Endothelial cell (in vitro differentiated cells): Measurements from ENCODE around the gene RNF220. TPM values are rescaled to one million over a fixed set of nuclear protein-coding genes. Genes with fewer than 3 reads are reported as not detected.

Experiments used
- DNase-seq: peaks from one replicate; pipeline ENCODE4 v3.0.0; 2021; ENCODE audit warnings: low spot score
- H3K27ac Mint-ChIP-seq: one replicate; pipeline ENCODE4 v1.8.0; 2021; ENCODE audit warnings: mixed read lengths, inconsistent platforms; ENCODE audit not compliant: unreplicated experiment
- H3K27me3 Mint-ChIP-seq: one replicate; pipeline ENCODE4 v1.8.0; 2021; ENCODE audit warnings: mild to moderate bottlenecking, moderate library complexity, mixed read lengths, inconsistent platforms; ENCODE audit not compliant: unreplicated experiment
- H3K36me3 Mint-ChIP-seq: one replicate; pipeline ENCODE4 v1.8.0; 2021; ENCODE audit warnings: mild to moderate bottlenecking, low read depth, mixed read lengths, inconsistent platforms; ENCODE audit not compliant: unreplicated experiment
- H3K4me1 Mint-ChIP-seq: one replicate; pipeline ENCODE4 v1.8.0; 2021; ENCODE audit warnings: mild to moderate bottlenecking, mixed read lengths, inconsistent platforms; ENCODE audit not compliant: unreplicated experiment
- H3K4me3 Mint-ChIP-seq: one replicate; pipeline ENCODE4 v1.8.0; 2021; ENCODE audit warnings: mild to moderate bottlenecking, mixed read lengths, inconsistent platforms; ENCODE audit not compliant: unreplicated experiment
- H3K9me3 Mint-ChIP-seq: one replicate; pipeline ENCODE4 v1.8.0; 2021; ENCODE audit warnings: mixed read lengths, inconsistent platforms; ENCODE audit not compliant: unreplicated experiment
- CTCF ChIP-seq: fragments of 200-600 bp; sonication (generic); IDR thresholded peaks from one replicate; pipeline ENCODE4 v1.5.0; 2021; ENCODE audit warnings: antibody characterized with exemption; ENCODE audit not compliant: unreplicated experiment
- total RNA-seq: library from RNA; stranded (reverse); fragmentation: NEBNext Ultra II Directional; extraction: Animal tissue kit (Norgen Biotek cat#: 25700); gene quantifications from one replicate; pipeline ENCODE4 v1.2.1, GENCODE V29; 2021; ENCODE audit not compliant: unreplicated experiment

Gene RNF220
- total RNA-seq, 1 donor from 2014 or later = 87.5 TPM

- Mint-ChIP-seq H3K4me3 (no peak overlapping the region), H3K27ac (no peak overlapping the region), H3K27me3 (peaks cover 3% of the 10 kb centered on the region), H3K9me3 (no peaks in the 10 kb centered on the region), H3K4me1 (peaks cover 5% of the 10 kb centered on the region), H3K36me3 (peaks cover 9% of the 10 kb centered on the region)
- no peak for DNase-seq
- TF ChIP-seq CTCF = no peak
Observed at GRCh38 chr1:44566281-44567046, 161.4 kb downstream of the RNF220 start.

GRCh38 chr1:44568128-44568900 is 163.3 kb downstream of the RNF220 start:
- DNase-seq = no peak
- peaks cover 3% of the 10 kb centered on the region for H3K27me3 Mint-ChIP-seq
- peak overlapping the region; percentile 33 for H3K4me3 Mint-ChIP-seq
- H3K27ac Mint-ChIP-seq = no peak overlapping the region
- no peak for TF ChIP-seq CTCF
- H3K4me1 Mint-ChIP-seq = peaks cover 5% of the 10 kb centered on the region
- H3K36me3 Mint-ChIP-seq = peaks cover 9% of the 10 kb centered on the region
- H3K9me3 Mint-ChIP-seq = no peaks in the 10 kb centered on the region

- TF ChIP-seq CTCF = no peak
- H3K4me3 Mint-ChIP-seq = no peak overlapping the region
- H3K9me3 Mint-ChIP-seq = no peaks in the 10 kb centered on the region
- peaks cover 9% of the 10 kb centered on the region for H3K36me3 Mint-ChIP-seq
- DNase-seq = no peak
- H3K27me3 Mint-ChIP-seq = peaks cover 6% of the 10 kb centered on the region
- H3K4me1 Mint-ChIP-seq = peaks cover 8% of the 10 kb centered on the region
- H3K27ac Mint-ChIP-seq = no peak overlapping the region
Observed at GRCh38 chr1:44569491-44569890, 164.4 kb downstream of the RNF220 start.

GRCh38 chr1:44571712-44572571 is 166.9 kb downstream of the RNF220 start:
- H3K4me1 Mint-ChIP-seq = peaks cover 29% of the 10 kb centered on the region
- peaks cover 6% of the 10 kb centered on the region for H3K36me3 Mint-ChIP-seq
- peak; percentile 36 for TF ChIP-seq CTCF

More at GRCh38 chr1:44571712-44572571, 166.9 kb downstream of the RNF220 start:
- Mint-ChIP-seq H3K27me3 (peaks cover 6% of the 10 kb centered on the region), H3K4me3 (no peak overlapping the region), H3K27ac (no peak overlapping the region), H3K9me3 (no peaks in the 10 kb centered on the region)
- DNase-seq = no peak
